ENCODE results near the gene ZNF143. TPM values are rescaled to one million over a fixed set of nuclear protein-coding genes. Genes with fewer than 3 reads are reported as not detected.

The ZNF143 gene
- total RNA-seq, 4 donors from 2014 or later, result 33.3 to 42.6 (median 36.9) TPM

DNA sequence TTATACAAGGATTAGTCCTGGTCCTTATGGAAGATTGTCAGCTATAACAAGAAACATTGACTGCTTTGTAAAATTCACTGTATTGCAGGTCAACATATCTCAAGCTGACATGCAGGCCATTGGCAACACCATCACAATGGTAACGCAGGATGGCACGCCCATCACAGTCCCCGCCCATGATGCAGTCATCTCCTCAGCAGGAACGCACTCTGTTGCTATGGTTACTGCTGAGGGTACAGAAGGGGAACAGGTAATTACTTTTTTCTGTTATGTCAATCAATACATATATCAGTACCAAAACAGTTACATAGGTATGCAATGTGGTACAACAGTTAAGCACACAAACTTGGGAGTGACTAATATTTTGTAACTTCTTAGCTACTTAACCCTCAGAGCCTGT, 55.3 kb downstream of the ZNF143 start:
- no peaks in the 10 kb centered on the region for H3K27me3 ChIP-seq
- intact Hi-C loops (cut with DNase I; ENCODE audit: low total_unique reads), result no loop called here
- peaks cover 0 to 70% of the 10 kb centered on the region in 2 donors for H3K36me3 ChIP-seq
- H3K27ac ChIP-seq, result no peak overlapping the region
- H3K9me3 ChIP-seq, result no peaks in the 10 kb centered on the region
- H3K4me1 ChIP-seq, result no peaks in the 10 kb centered on the region
- in situ Hi-C loops (cut with MboI; ENCODE audit: low sequenced_read_pairs in 4 of 4), result loop anchor here (25.0 kb wide), 1 partner anchor 354 kb away; no protein-coding TSS in a partner anchor
- ATAC-seq, result no peak
- no peak overlapping the region for H3K4me3 ChIP-seq
- TF ChIP-seq CTCF (IDR thresholded peaks at IDR 0.05 in 4 of 5, conservative IDR thresholded peaks at IDR 0.05 in 1 of 5) (no peak), POLR2A (IDR thresholded peaks at IDR 0.05) (no peak)
- DNase-seq, result no peak

- Histone ChIP-seq H3K27me3 (no peaks in the 10 kb centered on the region), H3K36me3 (peaks cover 0 to 55% of the 10 kb centered on the region in 2 donors), H3K27ac (no peak overlapping the region), H3K4me3 (no peak overlapping the region), H3K4me1 (no peaks in the 10 kb centered on the region), H3K9me3 (no peaks in the 10 kb centered on the region)
- in situ Hi-C loops (cut with MboI; ENCODE audit: low sequenced_read_pairs in 4 of 4) (loop anchor here (25.0 kb wide), 1 partner anchor 357 kb away; no protein-coding TSS in a partner anchor), intact Hi-C loops (cut with DNase I; ENCODE audit: low total_unique reads) (no loop called here)
- DNase-seq (no peak), ATAC-seq (no peak)
- no peak for TF ChIP-seq POLR2A (IDR thresholded peaks at IDR 0.05)
- no peak for TF ChIP-seq CTCF (IDR thresholded peaks at IDR 0.05 in 4 of 5, conservative IDR thresholded peaks at IDR 0.05 in 1 of 5)
These were observed 58.1 kb downstream of the ZNF143 start for GRCh38 chr11:9518835-9519410.

GRCh38 chr11:9524001-9524400, 63.2 kb downstream of the ZNF143 start:
- no peaks in the 10 kb centered on the region for H3K9me3 ChIP-seq
- DNase-seq, result no peak
- intact Hi-C loops (cut with DNase I; ENCODE audit: low total_unique reads), result no loop called here
- H3K4me3 ChIP-seq, result no peak overlapping the region
- H3K27ac ChIP-seq, result no peak overlapping the region
- H3K4me1 ChIP-seq, result peaks cover 0 to 3% of the 10 kb centered on the region in 2 donors
- peaks cover 0 to 49% of the 10 kb centered on the region in 2 donors for H3K36me3 ChIP-seq
- H3K27me3 ChIP-seq, result no peaks in the 10 kb centered on the region
- in situ Hi-C loops (cut with MboI; ENCODE audit: low sequenced_read_pairs in 4 of 4), result loop anchor here (25.0 kb wide), 1 partner anchor 362 kb away; no protein-coding TSS in a partner anchor
- TF ChIP-seq POLR2A (IDR thresholded peaks at IDR 0.05) (no peak), CTCF (IDR thresholded peaks at IDR 0.05 in 4 of 5, conservative IDR thresholded peaks at IDR 0.05 in 1 of 5) (no peak)
- no peak for ATAC-seq

- intact Hi-C loops (cut with DNase I; ENCODE audit: low total_unique reads), result no loop called here
- peaks cover 0 to 6% of the 10 kb centered on the region in 2 donors for H3K4me1 ChIP-seq
These were observed 64.3 kb downstream of the ZNF143 start for GRCh38 chr11:9525116-9525515.

More at GRCh38 chr11:9525116-9525515, 64.3 kb downstream of the ZNF143 start:
- DNase-seq (no peak), ATAC-seq (no peak)
- no peak overlapping the region for H3K27ac ChIP-seq
- H3K27me3 ChIP-seq, result no peaks in the 10 kb centered on the region
- in situ Hi-C loops (cut with MboI; ENCODE audit: low sequenced_read_pairs in 4 of 4), result no loop called here
- no peak for TF ChIP-seq CTCF (IDR thresholded peaks at IDR 0.05 in 4 of 5, conservative IDR thresholded peaks at IDR 0.05 in 1 of 5)
- no peak for TF ChIP-seq POLR2A (IDR thresholded peaks at IDR 0.05)
- H3K36me3 ChIP-seq, result peaks cover 0 to 49% of the 10 kb centered on the region in 2 donors
- no peak overlapping the region for H3K4me3 ChIP-seq
- H3K9me3 ChIP-seq, result no peaks in the 10 kb centered on the region

Measured in gastrocnemius medialis (tissue), 4 donors.